GM19035 (cell line): ENCODE data around the gene TMEM60.
A peak's percentile ranks its signal among the peaks of the same experiment; 100 is the strongest.

ENCODE experiments used
- ATAC-seq: cut with Tn5 transposase; IDR thresholded peaks from one replicate; pipeline ENCODE4 v1.9.1; 2021; ENCODE audit not compliant: unreplicated experiment

TMEM60 gene

DNA sequence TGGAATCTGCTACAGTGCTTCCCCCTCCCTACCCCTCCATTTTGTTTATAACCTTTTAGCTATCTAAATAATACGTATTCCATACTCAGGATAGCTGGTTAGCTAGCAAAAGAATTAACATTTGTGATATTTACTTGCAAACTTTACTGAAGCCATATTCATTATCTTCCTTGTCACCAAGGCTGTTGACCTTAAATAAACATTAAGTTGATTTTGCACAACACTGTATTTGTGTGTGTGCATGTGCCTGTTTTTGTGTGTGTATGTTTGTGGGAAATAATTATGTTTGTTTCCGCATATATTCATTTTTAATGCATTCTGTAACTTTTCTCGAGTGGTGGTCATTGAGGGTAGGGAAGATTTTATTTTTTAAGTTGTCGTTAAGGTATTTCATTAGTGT, 15.9 kb downstream of the TMEM60 start:
- no peak for ATAC-seq

DNA sequence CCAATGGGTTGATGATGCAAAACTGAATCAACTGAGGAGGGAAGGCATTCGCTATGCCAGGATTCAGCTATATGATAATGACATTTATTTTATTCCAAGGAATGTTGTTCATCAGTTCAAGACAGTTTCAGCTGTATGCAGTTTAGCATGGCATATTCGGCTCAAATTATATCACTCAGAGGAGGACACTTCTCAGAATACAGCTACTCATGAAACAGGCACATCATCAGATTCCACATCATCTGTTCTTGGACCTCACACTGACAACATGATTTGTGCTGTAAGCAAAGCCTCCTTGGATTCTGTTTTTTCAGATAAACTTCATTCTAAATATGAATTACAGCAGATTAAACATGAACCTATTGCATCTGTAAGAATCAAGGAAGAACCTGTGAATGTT, 19.7 kb downstream of the TMEM60 start:
- ATAC-seq: no peak

DNA sequence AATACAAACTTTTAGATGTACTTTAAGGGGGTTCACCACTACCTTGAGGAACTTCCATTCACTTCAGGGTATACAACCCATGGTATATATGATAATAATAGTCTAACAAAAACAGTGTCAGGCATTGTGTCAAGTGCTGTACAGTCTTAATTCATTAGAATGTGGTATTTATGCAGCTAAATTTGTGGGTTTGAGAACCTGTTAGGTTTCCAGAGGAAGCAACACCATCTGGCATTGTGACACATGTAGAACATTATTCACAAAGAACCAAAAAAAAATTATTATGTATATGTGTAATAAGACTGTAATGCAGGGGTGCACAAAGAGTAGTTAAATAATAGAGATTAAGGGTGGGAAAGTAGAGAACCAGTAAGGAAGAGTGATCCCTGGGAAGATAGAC, 26.3 kb downstream of the TMEM60 start:
- ATAC-seq: no peak

DNA sequence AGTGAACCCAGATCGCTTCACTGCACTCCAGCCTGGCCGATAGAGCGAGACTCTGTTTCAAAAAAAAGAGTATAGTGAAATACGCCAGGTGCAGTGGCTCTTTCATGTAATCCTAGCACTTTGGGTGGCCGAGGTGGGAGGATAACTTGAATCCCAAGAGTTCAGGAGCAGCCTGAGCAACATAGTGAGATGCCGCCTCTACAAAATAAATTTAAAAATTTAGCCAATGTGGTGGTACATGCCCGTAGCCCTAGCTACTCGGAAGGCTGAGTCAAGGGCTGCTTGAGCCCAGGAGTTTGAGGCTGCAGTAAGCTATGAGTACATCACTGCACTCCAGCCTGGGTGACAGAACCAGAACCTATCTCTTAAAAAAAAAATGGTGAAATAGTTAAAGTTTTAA, 27.9 kb downstream of the TMEM60 start:
- no peak for ATAC-seq

DNA sequence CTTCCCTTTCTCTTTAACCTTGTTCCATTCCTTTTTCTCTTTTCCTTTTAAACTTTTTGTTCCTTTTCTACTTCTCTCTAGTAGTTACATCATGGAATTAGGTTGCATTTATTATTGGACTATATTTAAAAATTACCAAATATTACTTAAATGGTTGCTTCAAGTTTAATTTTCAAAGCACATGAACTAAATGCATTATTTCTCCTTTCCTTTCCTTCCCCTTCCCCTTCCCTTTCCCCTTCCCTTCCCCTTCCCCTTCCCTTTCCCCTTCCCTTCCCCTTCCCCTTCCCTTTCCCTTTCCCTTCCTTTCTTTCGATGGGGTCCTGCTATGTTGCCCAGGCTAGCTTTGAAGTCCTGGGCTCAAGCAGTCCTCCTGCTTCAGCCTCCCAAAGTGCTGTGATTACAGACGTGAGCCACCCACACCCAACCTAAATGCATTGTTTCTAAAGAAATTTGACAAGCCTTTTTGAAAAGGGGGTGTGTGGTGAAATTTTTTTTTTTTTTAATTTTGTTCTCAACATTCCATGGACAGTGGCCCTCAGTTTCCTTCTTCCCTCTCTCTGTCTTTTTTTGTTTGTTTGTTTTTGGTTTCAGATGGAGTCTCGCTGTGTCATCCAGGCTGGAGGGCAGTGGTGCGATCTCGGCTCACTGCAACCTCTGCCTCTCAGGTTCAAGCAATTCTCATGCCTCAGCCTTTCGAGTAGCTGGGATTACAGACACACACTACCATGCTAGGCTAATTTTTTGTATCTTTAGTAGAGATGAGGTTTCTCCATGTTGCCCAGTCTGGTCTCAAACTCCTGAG, 31.2 kb downstream of the TMEM60 start:
- ATAC-seq: no peak

DNA sequence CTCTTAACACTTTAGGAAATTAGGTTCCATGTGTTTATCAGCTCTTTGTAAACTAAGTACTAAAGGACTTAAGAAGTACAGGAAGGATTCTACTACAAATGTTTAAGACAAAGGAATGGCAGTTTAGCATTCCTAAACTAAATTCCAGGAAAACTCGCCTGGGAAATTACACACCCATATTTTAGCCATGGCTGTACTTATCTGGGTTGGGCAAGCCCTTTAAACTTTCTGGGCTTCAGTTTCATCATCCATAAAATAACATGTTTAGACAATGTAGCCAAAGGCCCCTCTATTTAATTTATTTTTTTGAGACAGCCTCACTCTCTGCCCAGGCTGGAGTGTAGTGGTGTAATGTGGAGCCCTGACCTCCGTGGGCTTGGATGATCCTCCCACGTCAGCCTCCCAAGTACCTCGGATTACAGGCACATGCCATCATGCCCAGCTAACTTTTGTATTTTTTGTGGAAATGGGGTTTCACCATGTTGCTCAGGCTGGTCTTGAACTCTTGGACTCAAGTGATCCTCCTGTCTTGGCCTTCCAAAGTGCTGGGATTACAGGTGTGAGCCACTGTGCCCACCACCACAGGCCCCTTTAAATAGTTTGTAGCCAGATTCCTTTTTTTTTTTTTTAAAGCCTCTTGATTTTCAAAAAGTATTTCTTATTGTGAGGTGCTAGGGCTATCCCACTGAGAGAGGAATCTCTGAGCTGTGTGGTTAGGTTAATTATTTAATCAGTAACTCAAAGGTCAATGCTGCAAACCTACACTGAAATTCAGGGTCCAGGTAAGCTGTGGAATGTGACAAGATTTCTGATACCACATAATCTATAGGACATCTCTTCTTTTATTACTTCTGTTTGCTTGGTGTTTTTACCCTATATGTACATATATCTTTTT, 32.1 kb downstream of the TMEM60 start:
- no peak for ATAC-seq

DNA sequence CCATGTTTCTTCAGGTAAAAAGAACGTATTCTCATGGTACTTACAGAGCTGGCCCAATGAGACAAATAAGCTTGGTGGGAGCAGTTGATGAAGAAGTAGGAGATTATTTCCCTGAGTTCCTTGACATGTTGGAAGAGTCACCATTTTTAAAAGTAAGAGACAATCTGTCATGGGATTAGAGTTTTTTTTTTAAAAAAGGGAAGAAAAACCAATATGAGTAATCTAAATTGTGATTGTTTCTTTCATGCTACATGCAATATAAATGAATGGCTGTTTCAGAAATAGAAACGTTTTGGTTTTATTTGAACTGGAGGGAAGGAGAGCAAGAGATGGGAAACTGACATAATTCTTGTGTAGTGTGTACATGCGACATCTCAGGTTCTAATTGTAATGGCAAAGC, 32.8 kb downstream of the TMEM60 start:
- no peak for ATAC-seq

DNA sequence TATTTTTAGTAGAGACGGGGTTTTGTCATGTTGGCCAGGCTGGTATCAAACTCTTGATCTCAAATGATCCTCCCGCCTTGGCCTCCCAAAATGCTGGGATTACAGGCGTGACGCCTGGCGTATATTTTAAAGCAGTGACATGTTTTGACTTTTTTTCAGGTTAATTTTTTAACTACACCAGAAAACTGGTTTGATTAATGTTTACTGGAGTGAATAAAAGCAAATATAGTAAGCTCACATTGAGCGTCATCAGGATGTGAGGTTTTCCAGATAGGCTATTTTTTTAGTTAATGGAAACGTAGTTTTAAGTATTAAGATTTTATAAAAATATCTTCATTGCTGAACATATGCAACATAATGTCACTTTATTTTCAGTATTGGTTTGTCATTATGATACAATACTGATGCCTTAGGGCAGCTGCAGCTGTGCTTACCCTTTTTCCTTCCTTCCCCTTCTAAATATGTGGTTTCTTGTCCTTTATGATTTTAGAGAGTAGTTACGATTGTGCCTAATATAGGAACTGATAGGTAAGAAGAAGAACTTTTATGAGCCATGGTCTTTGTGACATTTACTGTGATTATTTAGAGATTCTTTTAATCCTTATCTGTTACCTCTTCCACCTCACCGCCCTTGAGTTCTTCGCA, 37.3 kb downstream of the TMEM60 start:
- ATAC-seq: no peak

DNA sequence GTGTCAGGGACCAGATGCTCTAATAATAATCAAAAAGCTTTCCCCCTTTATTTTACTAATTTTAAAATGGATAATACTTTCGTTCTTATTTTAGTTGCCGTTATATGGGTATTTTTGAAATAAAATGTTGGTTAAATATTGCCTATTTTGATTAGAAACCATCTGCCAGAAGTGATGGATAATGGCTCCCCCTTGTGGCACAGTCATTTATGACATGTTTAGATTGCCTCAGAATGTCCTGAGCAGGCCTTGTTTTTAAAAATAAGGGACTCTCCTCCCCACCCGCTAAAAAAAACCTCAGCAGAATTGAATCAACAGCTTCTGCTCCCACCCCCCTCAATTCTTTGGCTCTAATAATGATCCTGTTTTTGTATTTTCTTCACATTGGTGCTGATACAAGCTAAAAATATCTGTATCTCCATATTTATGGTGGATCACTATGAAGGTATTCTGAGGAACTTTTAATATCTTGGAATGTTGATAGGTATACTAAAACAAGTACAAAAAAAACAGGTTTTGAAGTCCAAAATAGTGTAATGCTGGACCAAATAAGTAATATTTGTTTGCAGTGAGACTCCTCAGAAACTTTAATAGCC, 38.8 kb downstream of the TMEM60 start:
- no peak for ATAC-seq

DNA sequence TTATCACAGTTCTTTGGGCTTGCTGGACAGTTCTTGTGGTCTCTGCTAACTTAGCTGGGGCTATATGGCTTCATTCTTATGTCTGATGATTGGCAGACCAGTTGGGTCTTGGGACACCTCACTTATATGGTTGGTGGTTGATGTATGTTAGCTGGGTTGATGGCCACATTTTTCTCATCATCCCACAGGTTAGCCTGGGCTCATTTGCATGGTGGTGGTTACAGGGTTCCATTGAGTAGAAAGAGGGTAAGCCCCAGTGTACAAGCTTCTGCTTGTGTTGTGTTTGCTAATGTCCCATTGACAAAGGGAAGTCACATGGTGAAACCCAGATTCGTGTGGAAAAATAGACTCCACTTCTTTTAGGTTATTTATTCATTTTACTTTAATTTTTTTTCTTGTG, 40.6 kb downstream of the TMEM60 start:
- ATAC-seq: peak; percentile 93

DNA sequence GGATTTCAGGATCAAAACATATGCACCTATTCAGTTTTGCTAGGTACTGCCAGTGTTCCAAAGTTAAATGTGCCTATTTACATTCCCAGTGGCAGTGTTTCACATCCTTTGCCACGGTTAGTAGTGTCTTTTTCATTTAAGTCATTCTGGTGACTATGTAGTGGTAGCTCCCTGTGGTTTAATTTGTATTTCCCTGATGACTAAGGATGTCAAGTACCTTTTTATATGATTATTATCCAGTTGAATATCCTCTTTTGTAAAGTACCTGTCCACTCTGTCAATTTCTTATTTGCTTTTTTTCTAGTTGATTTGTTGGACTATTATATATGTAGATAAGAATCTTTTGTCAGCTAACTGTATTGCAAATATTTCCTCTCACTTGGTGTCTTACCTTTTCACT, 45.1 kb downstream of the TMEM60 start:
- no peak for ATAC-seq

DNA sequence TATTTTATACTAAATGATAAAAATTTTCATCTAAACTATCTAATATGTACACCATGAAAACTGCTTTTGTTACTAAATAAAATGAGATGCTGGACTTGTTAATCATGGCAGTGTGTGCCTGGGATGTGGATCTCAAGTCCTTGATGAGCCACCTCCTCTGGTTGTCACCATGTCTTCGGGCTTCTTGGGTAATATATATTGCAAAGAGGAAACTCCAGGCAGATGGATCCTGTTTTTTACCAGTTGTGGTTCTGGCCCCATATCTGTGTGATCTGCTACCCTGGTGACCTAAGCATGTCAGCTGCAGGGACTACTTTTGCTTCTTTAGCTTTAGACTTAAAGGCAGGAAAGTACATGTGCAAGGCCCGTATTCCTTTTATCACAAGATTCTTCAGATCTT, 46.2 kb downstream of the TMEM60 start:
- no peak for ATAC-seq

DNA sequence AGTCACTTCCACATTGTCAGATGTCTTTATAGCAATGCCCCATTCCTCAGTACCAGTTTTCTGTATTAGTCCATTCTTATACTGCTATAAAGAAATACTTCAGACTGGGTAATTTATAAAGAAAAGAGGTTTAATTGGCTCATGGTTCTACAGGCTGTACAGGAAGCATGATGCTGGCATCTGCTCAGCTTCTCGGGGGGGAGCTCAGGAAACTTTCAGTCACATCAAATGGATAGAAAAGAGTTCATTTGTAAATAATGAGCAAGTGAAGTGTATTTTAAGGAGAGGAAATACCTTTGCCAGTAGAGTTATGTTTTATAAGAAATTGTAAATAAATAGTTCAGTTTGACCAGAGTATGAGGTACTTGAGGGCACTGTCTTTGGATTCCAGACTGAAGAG, 50.5 kb downstream of the TMEM60 start:
- no peak for ATAC-seq

DNA sequence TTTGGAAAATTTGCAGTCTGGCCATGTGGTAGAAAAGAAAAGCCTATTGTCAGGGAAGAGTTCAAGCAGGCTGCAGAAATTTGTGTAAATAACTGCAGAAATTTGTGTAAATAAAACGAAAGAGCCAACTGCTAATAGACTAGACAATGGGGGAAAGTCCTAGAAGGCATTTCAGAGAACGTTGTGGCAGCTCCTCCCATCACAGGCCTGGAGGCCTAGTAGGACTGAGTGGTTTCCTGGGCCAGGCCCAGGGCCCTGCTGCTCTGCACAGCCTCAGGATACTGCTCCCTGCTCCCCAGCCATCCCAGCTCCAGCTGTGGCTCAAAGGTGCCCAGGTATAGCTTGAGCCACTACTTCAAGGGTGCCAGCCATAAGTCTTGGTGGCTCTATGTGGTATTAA, 51.1 kb downstream of the TMEM60 start:
- no peak for ATAC-seq

DNA sequence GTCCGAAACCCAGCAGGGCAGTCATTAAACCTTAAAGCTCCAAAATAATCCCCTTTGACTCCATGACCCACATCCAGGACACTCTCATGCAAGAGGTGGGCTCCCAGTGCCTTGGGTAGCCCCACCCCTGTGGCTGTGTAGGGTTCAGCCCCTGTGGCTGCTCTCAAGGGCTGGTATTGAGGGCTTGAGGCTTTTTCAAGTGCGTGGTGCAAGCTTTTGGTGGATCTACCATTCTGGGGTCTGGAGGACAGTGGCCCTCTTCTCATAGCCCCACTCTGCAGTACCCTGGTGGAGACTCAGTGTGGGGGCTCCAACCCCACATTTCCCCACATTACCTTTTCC, 51.4 kb downstream of the TMEM60 start:
- no peak for ATAC-seq

DNA sequence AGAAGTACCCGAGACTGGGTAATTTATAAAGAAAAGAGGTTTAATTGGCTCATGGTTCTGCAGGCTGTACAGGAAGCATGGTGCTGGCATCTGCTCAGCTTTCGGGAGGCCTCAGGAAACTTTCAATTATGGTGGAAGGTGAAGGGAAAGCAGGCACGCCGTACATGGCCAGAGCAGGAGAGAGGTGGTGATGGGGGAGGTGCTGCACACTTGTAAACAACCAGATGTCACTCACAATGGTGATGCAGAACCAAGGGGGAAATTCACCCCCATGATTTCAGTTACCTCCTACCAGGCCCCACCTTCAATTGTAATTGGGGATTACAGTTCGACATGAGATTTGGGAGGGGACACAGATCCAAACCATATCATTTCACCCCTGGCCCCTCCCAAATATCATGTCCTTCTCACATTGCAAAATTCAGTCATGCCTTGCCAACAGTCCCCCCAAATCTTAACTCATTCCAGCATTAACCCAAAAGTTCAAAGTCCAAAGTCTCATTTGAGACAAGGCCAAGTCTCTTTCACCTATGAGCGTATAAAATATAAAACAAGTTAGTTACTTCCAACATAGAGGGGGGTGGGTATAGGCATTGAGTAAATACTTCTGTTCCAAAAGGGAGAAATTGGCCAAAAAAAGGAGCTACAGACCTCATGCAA, 51.9 kb downstream of the TMEM60 start:
- ATAC-seq: no peak

DNA sequence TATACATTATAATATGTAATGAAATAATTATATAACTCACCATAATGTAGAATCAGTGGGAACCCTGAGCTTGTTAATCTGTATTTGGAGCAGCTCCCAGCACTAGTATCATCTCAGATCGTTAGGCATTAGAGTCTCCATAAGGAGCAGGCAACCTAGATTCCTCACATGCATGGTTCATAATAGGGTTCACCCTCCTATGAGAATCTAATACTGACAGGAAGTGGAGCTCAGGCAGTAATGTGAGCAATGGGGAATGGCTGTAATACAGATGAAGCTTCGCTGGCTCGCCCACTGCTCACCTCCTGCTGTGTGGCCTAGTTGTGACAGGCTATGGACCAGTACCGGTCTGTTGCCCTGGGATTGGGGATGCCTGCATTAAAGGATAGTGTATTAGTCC, 52.5 kb downstream of the TMEM60 start:
- ATAC-seq: no peak
